Activated CD4-positive, alpha-beta T cell treated with anti-CD3 and anti-CD28 coated beads for 1 hour (primary cell): Measurements from ENCODE around the gene TEKT1.
A peak's percentile ranks its signal among the peaks of the same experiment; 100 is the strongest.
"Not testable (repeated sequence)": the region's sequence is repeated elsewhere in the genome, so short reads cannot be mapped to it uniquely, and the experiment has no call there.

Experiments used
- DNase-seq: peaks from one replicate; pipeline ENCODE4 v3.0.0-alpha.2; 2020

Gene TEKT1

DNA sequence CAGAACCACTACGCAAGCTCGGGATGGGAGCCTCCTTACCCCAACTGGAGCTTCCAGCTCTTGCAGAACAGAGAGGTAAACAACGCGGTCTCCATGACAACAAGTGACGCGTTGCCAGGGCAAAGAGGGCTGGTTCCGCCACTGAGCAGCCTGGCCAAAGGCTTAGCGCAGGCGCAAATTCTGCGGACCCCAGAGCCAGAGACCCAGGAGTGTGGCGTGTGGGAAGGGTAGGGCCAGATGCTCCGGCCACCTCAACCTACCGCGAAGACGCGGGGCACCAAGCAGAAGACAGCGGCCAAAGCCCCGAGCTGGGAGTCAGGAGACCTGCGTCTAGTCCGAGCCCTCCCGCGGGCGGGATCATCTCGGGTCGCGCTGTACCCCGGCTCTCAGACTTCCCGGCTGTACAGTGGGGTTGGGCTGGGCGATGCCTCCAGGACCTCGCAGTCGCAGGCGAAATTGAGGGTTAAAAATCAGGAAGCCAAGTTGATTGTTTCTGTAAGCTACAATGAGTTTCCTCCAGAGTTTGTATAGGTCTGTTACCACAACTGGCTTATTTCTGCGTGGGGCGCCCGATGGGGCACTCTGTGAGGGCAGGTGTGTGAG is at the start of gene TEKT1:
TEKT1 (minus strand) TSS at position 69 of the 603 bp plus-strand sequence. CDS start 1,353 bp downstream, outside the sequence.
- DNase-seq = peak; percentile 62

- DNase-seq = not testable (repeated sequence)
Measured at GRCh38 chr17:6879221-6879975, 47.9 kb upstream of the TEKT1 start.

DNA sequence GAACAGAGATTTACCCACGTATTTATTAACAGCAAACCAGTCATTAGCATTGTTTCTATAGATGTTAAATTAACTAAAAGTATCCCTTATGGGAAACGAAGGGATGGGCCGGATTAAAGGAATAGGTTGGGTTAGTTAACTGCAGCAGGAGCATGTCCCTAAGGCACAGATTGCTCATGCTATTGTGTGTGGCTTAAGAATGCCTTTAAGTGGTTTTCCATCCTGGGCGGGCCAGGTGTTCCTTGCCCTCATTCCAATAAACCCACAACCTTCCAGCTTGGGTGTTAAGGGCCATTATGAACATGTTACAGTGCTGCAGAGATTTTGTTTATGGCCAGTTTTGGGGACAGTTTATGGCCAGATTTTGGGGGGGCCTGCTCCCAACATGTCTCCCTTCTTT is 43.7 kb upstream of the TEKT1 start:
- not testable (repeated sequence) for DNase-seq

DNA sequence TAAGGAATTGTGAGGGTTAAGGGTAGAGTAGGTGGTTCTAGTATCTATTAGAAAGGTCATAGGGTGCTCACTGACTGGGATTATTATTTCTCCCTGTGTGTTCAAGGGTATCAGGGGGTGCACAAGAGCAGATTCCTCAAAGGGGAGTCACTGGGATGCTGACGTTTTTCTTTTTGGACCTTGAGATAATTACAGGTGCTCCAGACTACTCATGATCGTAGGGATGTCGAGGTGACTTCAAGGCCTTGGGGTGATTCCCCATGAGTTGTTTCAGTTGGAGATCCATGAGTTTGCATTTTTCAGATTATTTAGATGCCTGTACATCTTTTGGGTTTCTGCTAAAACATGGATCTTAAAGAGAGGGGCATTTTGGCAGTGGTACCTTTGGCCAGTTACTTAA is 41.4 kb upstream of the TEKT1 start:
- DNase-seq = no peak

- no peak for DNase-seq
Measured at GRCh38 chr17:6870841-6871240, 39.3 kb upstream of the TEKT1 start.

DNA sequence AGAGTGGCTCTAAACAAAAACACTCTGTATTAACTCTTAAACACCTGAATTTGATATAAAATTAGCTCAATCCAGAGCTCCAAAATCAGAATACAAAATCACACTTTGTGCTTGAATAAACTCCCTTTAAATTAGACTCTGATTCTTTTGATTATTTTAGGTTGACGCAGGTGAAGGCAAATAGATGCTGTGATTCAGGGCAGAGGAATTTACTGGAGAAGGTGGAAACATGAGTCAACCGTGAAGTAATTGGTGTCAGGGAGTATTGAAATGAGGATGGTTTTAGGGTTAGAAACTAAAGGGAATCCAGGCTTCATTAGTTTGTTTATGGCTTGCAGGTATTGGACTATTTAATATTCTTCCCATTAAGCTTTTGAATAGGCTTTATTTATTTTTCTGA is 37.1 kb upstream of the TEKT1 start:
- DNase-seq = no peak

DNA sequence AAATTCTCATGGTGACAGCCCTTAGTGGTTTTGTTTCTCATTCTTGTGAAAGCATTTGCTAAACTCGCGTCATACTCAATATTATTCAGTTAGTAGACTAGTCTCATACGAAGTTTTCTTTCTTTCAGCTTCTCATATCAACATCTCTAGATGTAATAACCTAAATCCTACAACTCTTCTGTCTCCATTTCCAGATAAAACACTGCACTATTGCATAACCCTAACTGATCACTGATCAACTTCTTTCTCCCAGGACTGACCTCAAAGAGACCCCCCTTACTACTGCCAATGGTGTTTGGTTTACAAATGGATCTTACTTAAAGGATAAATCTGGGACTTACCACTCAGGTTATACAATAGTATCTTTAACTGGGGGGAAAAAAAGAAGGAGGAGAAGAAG is 36.3 kb upstream of the TEKT1 start:
- DNase-seq = no peak

- no peak for DNase-seq
Measured at GRCh38 chr17:6862825-6863224, 31.3 kb upstream of the TEKT1 start.

GRCh38 chr17:6862122-6862521 is 30.6 kb upstream of the TEKT1 start:
- DNase-seq = no peak

DNA sequence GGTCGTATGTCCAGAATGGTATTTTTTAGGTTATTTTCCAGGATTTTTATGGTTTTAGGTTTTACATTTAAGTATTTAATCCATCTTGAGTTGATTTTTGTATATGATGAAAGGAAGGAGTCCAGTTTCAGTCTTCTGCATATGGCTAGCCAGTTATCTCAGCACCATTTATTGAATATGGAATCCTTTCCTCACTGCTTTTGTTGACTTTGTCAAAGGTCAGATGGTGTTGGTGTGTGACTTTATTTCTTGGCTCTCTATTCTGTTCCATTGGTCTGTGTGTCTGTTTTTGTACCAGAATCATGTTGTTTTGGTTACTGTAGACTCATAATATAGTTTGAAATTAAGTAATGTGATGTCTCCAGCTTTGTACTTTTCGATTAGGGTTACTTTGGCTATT is 26.4 kb upstream of the TEKT1 start:
- no peak for DNase-seq

GRCh38 chr17:6857336-6857735 is 25.8 kb upstream of the TEKT1 start:
- no peak for DNase-seq

DNA sequence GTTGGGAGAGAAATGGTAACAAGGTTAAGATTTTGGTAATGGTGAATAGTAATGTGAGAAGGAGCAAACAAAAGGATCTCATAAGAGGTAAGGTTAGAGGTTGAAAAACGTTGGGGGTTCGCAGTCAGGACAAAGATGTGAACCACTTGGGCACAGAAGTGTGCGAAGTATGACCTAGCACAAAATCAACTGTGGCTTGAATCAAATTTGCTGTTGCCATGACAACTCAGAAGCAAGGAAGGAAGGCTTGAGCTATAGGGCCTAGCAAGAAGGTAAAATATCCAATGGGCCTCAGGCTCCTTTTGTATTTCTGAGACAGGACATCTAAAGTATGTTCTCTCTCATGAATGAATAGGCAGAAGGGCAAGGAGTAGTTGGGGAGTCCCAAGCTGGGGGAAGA is 24.5 kb upstream of the TEKT1 start:
- DNase-seq = no peak

- no peak for DNase-seq
Measured at GRCh38 chr17:6853764-6854442, 22.4 kb upstream of the TEKT1 start.

- not testable (repeated sequence) for DNase-seq
Measured at GRCh38 chr17:6848545-6849179, 17.1 kb upstream of the TEKT1 start.

DNA sequence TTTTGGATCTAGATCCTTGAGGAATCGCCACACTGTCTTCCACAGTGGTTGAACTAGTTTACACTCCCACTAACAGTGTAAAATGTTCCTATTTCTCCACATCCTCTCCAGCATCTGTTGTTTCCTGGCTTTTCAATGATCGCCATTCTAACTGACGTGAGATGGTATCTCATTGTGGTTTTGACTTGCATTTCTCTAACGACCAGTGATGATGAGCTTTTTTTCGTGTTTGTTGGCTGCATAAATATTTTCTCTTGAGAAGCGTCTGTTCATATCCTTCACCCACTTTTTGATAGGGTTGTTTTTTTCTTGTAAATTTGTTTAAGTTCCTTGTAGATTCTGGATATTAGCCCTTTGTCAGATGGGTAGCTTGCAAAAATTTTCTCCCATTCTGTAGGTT is 14.6 kb upstream of the TEKT1 start:
- DNase-seq = not testable (repeated sequence)

GRCh38 chr17:6844406-6844805 is 12.9 kb upstream of the TEKT1 start:
- DNase-seq = not testable (repeated sequence)

- no peak for DNase-seq
Measured at GRCh38 chr17:6843241-6843880, 11.8 kb upstream of the TEKT1 start.

DNA sequence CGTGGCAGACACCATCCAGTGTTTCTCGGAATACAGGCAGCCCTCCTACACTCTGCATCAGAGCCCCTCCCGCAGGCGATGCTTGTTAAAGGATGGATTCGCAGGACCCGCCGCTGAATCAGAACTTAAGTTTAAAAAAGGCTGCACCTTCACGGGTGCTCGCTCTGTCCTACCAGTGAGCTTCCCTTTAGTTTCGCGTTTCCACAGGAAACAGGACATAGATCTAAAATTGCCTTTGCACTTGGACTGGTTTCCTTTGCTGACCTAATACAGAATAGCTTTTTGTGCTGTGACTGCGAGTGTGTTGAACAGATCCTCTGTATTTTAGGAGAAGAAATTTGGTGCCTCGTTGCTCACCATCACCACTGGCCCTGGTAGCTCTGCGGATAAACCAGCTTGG is 10.2 kb upstream of the TEKT1 start:
- not testable (repeated sequence) for DNase-seq

DNA sequence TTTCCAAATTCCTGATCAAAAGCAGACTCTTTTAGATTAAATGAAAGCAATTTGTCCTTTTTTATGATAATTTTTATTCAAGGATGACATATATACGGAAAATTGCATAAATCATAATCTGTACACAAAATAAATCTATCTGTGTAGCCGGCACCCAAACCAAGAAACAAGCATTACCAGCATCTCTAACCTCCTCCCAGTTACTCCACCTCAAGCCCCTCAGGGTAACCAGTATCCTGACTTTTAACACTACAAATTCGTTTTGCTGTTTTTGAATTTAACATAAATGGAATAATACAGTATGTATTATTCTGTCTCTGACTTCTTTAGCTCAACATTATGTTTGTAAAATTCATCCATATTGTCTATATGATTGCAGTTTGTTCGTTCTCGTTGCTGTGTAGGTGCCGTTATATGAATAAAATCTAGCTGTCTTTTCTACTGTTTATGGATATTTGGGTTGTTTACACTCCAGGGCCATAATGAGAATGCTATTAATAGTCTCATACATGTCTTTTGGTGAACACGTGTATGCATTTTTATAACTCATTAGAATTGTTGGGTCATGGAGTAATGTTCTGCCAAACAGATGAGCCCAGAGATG is 1.0 kb downstream of the TEKT1 start:
- no peak for DNase-seq

- DNase-seq = no peak
Measured at GRCh38 chr17:6823011-6823442, 8.5 kb downstream of the TEKT1 start.

DNA sequence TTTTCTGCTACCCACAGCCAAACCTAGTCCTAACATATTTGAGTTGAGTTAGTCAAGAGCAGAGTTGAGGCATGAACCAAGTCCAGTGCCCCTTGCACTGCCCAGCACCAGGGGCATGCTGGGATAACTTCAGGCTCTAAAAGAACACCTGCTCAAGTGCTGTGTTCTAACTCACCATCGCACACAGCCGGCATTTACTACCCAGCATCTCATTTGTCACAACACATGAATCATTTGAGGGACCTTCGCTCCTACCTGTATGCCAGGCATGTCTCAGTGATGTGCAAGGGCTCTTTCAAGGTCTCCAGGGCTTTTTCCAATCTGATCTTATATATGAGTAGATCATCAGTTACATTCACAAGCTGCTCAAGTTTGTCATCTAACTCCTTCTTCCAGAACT is 12.6 kb downstream of the TEKT1 start:
- no peak for DNase-seq

- not testable (repeated sequence) for DNase-seq
Measured at GRCh38 chr17:6816368-6816767, 15.2 kb downstream of the TEKT1 start.

DNA sequence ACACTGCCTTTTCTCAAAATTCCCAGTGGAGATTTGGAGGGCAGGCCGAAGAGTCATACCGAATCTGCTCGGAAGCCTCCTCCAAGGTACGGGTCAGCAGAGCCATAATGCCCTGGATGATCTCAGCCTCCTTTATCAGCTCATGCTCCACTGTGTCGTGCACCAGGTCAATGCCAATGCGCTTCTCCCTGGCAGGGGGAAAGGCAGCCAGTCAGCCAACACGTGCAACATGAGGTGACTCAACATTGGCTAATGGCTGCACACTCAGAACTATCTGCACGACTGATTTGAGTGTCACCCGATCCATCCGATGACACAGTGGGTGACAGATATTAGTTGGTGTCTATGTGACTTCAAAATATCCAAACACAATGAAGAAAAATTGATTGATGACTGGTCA is 15.8 kb downstream of the TEKT1 start:
- DNase-seq = no peak
